ENCODE data around the gene DOCK6.

The DOCK6 gene

DNA sequence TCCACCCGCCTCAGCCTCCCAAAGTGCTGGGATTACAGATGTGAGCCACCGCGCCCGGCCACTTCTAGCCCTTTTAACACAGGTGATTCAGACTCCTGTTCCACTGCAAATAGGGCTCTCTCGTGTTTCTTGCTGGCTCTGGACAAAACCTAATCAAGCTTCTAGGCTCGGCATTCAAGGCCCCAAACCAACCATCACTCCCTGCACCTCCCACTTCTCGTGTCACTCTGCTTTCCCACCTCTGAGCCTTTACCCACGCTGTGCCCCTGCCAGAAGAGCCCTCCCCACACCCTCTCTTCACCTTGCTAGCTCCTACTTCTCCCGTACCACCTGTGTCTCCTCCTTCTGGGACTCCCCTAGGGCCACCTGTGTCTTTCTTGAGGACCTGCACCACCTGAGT, 84.7 kb downstream of the DOCK6 start:
- no peak for TF ChIP-seq GATA3 (IDR thresholded peaks at IDR 0.05; ENCODE audit: low read depth, low read length)
- no peak for TF ChIP-seq GATA2 (IDR thresholded peaks at IDR 0.05; ENCODE audit: low read depth, low read length)

DNA sequence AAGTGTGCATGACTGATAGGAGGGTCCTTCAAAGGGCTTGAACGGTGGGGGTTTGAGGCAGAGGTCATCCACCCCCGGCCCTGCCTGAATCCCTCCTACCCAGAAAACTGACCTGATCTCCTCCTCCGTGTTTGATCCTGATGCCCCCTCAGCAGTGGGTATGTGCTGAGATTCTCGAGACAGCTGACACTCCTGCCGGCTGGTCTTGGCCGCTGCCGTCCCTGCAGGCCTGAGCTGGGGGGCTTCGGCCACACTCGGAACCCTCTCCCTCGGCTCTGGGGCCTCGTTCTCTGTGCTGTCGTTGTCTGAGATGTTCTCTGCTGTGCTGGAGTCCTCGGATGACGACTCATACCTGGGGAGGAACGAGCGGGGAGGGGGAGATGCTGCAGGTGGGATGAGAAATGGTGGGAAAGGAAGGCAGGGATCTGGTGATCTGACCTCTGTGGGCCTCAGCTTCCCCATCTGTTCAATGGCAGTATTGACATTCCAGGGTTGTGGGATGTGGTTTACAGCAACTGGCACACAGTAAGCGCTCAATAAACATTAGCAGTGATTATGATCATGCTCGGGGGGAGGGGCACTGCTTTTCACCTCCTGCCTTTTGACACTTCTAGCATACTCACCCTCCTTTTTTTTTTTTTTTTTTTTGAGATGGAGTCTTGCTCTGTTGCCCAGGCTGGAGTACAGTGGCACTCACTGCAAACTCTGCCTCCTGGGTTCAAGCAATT, 85.7 kb downstream of the DOCK6 start:
- TF ChIP-seq GATA3 (IDR thresholded peaks at IDR 0.05; ENCODE audit: low read depth, low read length) (no peak), GATA2 (IDR thresholded peaks at IDR 0.05; ENCODE audit: low read depth, low read length) (no peak)

DNA sequence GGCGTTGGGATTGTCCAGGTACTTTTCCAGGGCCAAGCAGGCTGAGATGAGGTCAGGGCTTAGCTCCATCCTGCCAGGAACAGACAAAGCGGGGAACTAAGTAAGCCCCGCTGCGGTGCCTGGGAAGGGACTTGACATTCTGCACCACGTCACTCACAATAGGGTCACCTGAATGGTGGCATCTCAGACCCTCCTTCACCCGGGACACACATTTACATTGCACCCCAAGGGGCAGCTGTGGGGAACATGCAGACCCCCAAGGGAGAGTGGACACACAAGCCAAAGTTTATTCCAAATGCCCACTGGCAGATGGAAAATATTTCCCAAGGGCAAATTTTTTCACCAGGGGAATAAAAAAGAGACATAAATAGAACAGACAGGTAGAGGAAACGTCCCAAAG, 86.4 kb downstream of the DOCK6 start:
- TF ChIP-seq GATA3 (IDR thresholded peaks at IDR 0.05; ENCODE audit: low read depth, low read length) (no peak), GATA2 (IDR thresholded peaks at IDR 0.05; ENCODE audit: low read depth, low read length) (no peak)

DNA sequence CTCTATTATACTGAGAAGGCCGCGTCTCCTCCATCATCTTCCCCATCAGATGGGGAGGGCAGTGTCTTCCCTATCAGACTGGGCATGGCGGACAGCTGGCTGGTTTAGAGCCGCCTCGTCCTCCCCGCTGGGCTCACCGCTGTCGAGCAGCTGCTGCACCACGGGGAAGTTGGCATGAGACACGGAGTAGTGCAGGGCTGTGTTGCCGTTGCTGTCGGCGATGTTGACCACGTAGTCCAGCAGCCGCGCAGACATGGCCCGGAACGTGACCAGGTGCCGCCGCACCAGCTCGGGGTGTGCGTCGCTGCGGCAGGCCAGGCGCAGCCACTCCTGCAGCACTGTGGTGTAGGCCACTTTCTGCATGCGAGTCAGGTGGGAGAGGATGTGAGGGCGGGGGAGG, 88.0 kb downstream of the DOCK6 start:
- TF ChIP-seq GATA2 (IDR thresholded peaks at IDR 0.05; ENCODE audit: low read depth, low read length) (no peak), GATA3 (IDR thresholded peaks at IDR 0.05; ENCODE audit: low read depth, low read length) (no peak)

DNA sequence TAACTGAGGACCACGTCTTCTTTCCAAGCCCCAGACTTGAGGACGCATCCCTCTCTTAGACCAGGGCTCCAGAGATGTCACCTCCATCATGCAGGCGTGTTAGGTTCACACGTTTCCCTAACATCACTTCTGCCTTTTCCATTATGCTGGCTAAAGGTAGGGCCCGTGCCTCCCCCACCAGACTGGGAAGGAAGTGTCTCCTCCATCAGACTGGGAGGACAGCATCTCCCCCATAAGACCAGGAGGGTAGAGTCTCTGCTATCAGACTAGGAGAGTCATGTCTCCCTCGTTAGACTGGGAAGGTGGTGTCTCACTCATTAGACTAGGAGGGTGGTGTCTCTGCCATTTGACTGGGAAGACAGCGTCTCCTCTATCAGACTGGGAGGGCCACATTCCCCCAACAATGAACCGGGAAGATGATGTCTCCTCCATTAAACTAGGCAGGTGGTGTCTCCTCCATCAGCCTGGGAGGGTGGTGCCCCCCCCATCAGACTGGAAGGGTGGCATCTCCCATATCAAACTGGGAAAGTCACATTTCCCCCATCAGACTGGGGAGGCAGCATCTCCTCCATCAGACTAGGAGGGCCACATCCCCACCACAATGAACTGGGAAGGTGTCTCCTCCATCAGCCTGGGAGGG, 88.7 kb downstream of the DOCK6 start:
- TF ChIP-seq GATA3 (IDR thresholded peaks at IDR 0.05; ENCODE audit: low read depth, low read length) (no peak), GATA2 (IDR thresholded peaks at IDR 0.05; ENCODE audit: low read depth, low read length) (no peak)

DNA sequence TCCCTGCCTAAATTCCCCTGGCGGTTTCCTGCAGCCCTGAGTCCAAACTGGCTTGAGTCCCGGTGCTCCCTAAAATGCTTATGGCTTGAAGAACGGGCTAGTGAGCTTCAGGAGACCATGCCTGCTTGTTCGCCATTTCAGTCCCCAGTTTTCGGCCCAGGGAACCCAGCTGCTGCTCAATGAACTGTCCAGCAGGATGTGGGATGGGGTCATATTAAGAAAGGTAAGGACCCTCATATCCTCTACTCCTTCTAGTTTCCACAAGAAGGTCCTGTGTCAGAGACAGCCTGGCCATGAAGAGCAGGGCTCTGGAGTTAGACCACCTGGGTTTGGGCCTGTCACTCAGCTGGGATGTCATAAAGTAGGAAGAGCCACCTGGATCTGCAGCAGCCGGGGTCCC, 89.7 kb downstream of the DOCK6 start:
- TF ChIP-seq GATA2 (IDR thresholded peaks at IDR 0.05; ENCODE audit: low read depth, low read length) (no peak), GATA3 (IDR thresholded peaks at IDR 0.05; ENCODE audit: low read depth, low read length) (no peak)

DNA sequence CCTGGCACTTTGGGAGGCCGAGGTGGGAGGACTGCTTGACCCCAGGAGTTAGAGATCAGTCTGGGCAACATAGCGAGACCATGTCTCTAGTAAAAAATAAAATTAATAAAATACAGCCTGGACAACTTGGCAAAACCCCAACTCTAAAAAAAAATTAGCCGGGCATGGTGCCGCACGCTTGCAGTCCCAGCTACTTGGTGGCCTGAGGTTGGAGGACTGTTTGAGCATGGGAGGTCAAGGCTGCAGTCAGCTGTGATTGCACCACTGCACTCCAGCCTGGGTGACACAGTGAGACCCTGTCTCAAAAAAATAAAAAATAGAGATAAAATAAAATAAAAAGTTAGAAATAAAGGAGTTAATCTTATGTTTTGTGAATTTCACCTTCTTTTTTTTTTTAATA, 91.2 kb downstream of the DOCK6 start:
- TF ChIP-seq GATA3 (IDR thresholded peaks at IDR 0.05; ENCODE audit: low read depth, low read length) = no peak
- TF ChIP-seq GATA2 (IDR thresholded peaks at IDR 0.05; ENCODE audit: low read depth, low read length) = no peak

DNA sequence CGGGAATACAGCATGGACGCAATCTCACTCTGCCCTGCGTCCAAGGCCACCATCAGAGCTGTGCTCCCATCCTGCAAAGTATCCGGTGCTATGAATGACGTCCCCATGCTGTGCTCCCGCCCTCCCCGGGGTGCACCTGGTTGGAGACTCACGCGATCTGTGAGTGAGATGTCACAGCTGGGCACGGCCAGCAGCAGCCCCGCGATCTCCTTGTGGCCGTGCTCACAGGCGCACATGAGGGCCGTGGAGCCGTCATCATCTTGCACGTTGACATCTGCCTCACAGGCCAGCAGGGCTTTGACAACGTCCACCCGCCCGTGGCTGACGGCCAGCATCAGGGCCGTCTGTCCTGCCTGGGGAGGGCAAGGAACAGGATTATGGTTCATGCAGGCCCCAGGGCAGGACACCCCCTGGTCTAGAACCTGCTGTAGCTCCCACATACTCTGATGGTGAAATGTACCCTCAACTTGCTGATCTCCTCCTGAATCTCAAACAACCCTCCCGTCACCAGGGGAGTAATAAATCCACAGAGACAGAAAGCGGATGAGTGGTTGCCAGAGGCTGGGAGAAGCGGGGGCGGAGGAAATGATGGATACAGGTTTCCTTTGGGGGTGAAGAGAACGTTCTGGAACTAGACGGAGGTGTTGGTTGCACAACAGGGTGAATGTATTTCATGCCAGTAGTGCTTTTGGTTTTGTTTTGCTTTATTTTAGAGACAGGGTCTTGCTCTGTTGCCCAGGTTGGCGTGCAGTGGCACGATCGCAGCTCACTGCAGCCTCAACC, 92.2 kb downstream of the DOCK6 start:
- TF ChIP-seq GATA2 (IDR thresholded peaks at IDR 0.05; ENCODE audit: low read depth, low read length) (no peak), GATA3 (IDR thresholded peaks at IDR 0.05; ENCODE audit: low read depth, low read length) (no peak)

DNA sequence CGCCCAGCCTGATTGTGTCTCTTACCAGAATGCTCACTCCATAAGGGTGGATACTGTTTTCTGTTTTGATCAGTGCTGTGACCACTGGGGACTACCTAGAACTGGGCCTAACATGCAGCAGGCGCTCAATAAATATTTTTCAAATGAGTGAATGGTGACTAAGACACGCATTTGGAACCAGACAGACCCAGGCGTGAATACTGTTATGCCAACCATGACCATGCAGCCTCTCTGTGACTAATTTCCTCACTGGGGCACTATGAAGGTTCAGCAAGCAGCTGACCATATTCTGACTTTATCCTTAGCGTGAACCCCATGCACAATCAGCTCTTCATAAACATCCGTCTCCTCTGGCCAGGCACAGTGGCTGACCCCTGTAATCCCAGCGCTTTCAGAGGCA, 93.8 kb downstream of the DOCK6 start:
- TF ChIP-seq GATA3 (IDR thresholded peaks at IDR 0.05; ENCODE audit: low read depth, low read length) (no peak), GATA2 (IDR thresholded peaks at IDR 0.05; ENCODE audit: low read depth, low read length) (no peak)

DNA sequence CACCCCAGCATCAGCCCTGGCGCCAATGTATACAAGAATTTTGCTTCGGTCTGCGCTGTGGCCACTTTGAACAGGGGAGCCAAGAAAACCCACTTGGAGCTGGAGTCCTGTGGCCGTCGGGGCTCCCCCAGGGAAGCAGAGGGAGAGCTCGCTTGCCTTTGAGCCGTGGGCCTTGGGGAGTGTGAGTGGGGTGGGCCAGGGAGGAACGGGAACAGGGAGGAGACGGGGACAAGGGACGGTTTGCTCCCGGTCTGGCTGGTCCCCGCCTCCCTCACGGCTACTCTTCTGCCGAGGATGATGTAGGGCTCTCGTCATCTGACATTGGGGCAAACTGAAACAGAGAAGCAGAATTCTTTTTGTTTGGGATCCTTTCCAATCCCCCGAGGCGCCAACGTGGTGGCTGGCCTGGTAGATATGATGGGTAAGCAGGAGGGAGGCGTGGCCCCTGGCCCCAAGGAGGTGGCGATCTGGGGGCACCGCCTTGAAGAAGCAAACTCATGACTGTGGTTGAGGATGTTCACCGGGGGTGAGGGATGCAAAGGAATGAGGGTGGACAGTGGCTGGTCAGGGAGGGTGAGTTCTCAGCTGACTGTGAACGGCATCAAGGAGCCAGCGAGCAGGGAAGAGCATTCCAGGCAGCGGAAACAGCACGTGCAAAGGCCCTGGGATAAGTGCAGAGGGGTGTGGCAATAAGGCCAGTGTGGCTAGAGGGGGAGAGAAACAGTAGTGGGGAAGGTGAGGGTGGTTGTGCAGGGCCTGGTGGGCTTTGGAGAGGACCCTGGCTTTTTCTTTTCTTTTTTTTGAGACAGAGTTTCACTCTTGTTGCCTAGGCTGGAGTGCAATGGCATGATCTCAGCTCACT, 95.8 kb downstream of the DOCK6 start:
- no peak for TF ChIP-seq GATA2 (IDR thresholded peaks at IDR 0.05; ENCODE audit: low read depth, low read length)
- no peak for TF ChIP-seq GATA3 (IDR thresholded peaks at IDR 0.05; ENCODE audit: low read depth, low read length)

DNA sequence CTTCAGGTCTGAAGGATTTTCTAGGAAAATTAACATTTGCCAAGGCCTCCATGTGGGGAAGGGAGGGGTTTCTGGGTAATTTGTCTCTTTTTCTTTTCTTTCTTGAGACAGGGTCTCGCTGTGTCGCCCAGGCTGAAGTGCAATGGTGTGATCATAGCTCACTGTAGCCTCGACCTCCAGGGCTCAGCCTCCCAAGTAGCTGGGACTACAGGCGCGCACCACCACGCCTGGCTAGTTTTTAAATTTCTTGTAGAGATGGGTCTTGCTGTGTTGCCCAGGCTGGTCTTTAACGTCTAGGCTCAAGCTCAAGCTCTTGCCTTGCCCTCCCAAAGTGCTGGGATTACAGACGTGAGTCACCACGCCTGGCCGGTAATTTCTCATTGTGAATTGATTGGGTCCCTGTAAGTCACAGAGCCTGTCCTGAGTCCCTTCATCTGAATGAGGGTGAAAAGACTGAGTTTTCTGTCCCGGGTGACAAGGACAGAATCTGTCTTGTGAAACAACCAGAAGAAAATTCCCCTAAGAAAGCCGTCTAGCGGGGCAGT, 96.8 kb downstream of the DOCK6 start:
- TF ChIP-seq GATA2 (IDR thresholded peaks at IDR 0.05; ENCODE audit: low read depth, low read length) (no peak), GATA3 (IDR thresholded peaks at IDR 0.05; ENCODE audit: low read depth, low read length) (no peak)

DNA sequence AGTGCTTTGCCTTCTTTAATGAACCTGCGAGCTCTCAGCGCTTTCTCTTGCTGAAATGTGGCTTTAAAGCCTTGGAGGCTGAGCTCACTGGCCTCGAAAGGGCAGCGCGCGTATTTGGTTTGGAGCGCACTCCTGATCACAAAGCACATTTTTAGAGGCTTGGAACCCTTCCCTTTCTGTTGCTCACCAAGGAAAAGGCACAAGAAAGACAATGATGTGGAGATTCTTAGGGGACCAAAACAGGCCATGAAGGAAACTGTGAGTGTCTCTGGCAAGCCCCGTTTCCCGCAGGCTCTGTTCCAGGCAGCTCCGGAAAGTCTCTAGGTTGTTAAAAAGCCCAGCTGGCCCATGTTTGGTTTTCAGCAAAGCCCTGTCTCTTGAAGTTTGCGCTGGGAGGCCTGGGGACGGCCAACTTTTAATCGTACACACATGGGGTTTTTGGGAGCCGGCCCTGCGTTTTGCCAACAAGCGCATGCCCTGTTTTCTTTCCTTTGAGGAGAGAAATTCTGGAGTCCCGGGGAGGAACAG, 97.4 kb downstream of the DOCK6 start:
- TF ChIP-seq GATA3 (IDR thresholded peaks at IDR 0.05; ENCODE audit: low read depth, low read length) (no peak), GATA2 (IDR thresholded peaks at IDR 0.05; ENCODE audit: low read depth, low read length) (no peak)

DNA sequence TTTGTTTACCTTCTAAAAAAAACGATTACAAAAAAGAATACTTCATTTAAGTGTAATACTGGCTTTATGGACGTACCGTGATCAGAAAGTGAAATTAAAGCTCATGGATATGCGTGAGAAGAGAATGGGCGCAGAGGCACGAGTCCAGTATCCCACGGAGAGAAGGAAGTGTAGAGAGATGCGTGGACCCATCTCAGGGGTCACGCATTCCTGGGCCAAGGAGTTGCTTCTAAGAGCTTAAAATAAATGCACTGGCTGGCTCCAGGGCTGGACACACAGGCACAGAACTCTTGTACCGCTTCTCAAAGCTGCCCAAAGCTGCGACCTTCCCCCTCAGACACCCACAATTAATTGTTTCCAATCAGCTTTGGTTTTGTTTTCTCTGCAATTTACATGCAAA, 98.0 kb downstream of the DOCK6 start:
- TF ChIP-seq GATA2 (IDR thresholded peaks at IDR 0.05; ENCODE audit: low read depth, low read length) (no peak), GATA3 (IDR thresholded peaks at IDR 0.05; ENCODE audit: low read depth, low read length) (no peak)
